Measurements from ENCODE around the gene SRGAP2.
A peak's percentile ranks its signal among the peaks of the same experiment; 100 is the strongest.
"Not testable (repeated sequence)": the region's sequence is repeated elsewhere in the genome, so short reads cannot be mapped to it uniquely, and the experiment has no call there.

SRGAP2 gene

DNA sequence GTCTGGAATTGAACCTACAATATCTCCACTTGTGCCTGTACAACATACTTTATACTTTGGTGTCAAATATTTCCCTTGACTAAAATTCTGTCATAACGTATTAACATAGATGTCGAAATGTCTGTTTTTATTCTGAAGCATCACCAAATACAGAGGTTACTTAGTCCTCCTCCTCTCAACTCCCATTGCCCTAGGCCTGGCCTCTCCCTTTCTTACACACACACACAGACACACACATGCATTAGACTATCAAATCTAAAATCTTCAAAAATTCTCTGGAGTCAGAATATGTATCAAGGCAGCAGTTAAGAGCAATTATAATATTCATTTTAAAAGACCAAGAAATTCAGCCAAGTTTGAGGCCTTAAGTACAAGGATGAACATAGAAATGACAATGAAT lies 8.2 kb upstream of the SRGAP2 start:
- H3K4me3 Mint-ChIP-seq, H3K9me3 Mint-ChIP-seq, CTCF ChIA-PET, DNase-seq, H3K27ac Mint-ChIP-seq, H3K27me3 Mint-ChIP-seq, H3K36me3 Mint-ChIP-seq, H3K4me1 Mint-ChIP-seq: not testable (repeated sequence)

DNA sequence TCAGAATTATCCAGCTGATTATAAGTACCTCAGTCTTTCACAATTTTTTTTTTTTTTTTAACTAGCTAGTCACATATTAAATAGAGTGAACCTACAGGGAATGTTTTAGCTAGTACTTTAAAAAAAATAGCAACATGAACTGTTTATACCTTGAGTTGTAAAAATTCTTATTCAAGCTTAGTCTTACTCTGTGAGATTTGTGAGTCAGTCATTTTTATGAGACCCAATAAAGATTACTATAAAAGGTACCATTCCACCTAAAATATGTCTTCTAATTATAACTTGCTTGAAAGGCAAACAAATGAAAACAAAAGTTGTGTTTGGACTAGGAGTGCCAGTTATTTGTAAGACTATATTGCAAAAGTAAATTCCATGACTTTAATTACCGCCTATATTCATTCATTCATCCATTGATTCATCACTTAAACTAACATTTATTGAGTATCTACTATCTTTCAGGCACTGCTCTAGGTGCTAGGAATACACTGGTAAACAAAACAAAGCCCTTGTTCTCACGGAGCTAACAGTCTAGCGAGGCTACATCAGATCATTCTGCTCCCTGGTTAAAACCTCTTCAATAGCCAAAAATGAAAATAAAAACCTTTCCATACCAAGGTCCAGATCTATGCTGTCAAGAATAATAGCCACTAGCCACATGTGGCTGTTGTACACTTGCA lies 6.5 kb upstream of the SRGAP2 start:
- H3K27ac Mint-ChIP-seq, H3K27me3 Mint-ChIP-seq, H3K36me3 Mint-ChIP-seq, CTCF ChIA-PET, H3K4me3 Mint-ChIP-seq, H3K4me1 Mint-ChIP-seq, H3K9me3 Mint-ChIP-seq, DNase-seq: not testable (repeated sequence)

DNA sequence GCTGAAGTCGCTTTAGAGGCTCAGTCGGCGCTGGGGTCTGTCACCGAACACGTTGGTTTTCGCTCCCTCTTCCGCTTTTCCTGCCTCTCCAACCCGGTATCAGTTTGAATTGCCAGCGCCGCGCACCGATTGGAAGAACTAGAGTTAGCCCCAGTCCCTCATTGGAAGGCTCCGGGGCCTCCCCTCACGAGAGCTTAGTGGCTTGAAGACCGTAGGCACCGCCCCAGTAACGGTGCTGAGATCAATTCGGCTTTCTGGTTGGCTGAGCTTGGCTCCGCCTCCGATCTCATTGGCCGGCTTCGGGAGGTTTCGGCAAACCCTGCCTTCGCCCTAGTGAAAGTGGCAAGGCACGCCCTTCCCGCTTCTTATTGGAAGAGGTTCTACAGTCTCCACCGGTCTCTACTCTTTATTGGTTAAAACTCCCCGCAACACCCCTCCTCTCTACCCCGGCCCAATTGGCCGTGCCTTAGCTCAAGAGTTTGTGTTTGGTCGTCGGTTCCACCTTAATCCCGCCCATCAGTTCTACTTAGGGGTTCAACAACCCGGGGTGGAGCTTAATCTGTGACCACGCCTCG lies 465 bp upstream of the SRGAP2 start, which contains the start of gene FAM72A:
FAM72A (minus strand) TSS at position 51 of the 575 bp plus-strand sequence. CDS start 814 bp downstream, outside the sequence.
- CTCF ChIA-PET, H3K9me3 Mint-ChIP-seq, H3K36me3 Mint-ChIP-seq, H3K27me3 Mint-ChIP-seq, H3K4me1 Mint-ChIP-seq: not testable (repeated sequence)
- H3K27ac Mint-ChIP-seq = peak within 1 kb of the TSS; percentile 76
- DNase-seq = peak; percentile 98
- H3K4me3 Mint-ChIP-seq = peak within 1 kb of the TSS; percentile 81

DNA sequence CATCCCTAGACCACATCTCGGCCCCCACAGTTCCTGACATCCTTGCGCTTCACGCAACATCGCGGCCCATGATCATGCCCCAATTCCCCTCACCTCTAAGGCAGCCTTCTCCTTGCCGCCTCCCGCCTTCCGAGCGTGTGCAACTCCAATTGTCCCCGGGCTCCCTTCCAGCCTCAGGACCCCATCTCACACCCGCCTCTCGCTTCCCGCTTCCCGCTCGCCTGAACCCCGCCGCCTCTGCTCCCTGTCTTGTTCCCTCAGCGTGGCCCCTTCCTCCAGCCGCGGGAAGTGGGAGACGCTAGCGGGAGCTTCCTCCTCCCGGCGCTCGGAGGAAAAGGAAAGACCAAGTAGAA lies 794 bp downstream of the SRGAP2 start:
- peak; percentile 20 for DNase-seq
- Mint-ChIP-seq H3K4me3 (peak overlapping the region; percentile 76), H3K27ac (peak overlapping the region; percentile 45)
- H3K9me3 Mint-ChIP-seq, H3K4me1 Mint-ChIP-seq, H3K27me3 Mint-ChIP-seq, H3K36me3 Mint-ChIP-seq, CTCF ChIA-PET: not testable (repeated sequence)

- H3K27ac Mint-ChIP-seq = peak overlapping the region; percentile 75
- peak; percentile 24 for DNase-seq
- H3K27me3 Mint-ChIP-seq, H3K36me3 Mint-ChIP-seq, CTCF ChIA-PET, H3K4me1 Mint-ChIP-seq, H3K9me3 Mint-ChIP-seq: not testable (repeated sequence)
- peak overlapping the region; percentile 85 for H3K4me3 Mint-ChIP-seq
Observed at GRCh38 chr1:206204871-206205270, 1.5 kb downstream of the SRGAP2 start.

DNA sequence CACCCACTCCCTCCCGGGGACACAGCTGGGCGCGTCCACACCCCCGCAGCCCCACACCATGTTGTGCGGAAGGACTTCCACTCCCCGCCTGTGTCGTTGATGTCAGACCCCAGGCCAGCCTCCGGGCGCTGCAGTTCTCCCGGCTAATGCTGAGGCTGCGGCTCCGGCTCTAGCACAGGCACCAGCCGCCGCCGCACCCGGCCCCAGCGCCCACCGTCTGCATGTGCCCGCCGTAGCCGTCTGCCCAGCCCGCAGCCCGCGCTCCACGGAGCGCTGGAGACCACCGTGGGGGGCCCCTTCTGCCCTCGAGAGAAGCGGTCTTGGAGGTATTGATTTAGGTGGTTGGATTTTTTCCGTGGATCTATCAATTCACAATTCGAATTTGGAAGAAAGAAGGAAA lies 2.2 kb downstream of the SRGAP2 start:
- H3K27ac Mint-ChIP-seq, H3K4me3 Mint-ChIP-seq, H3K4me1 Mint-ChIP-seq, CTCF ChIA-PET, H3K36me3 Mint-ChIP-seq, H3K27me3 Mint-ChIP-seq, H3K9me3 Mint-ChIP-seq: not testable (repeated sequence)
- DNase-seq = peak; percentile 22

DNA sequence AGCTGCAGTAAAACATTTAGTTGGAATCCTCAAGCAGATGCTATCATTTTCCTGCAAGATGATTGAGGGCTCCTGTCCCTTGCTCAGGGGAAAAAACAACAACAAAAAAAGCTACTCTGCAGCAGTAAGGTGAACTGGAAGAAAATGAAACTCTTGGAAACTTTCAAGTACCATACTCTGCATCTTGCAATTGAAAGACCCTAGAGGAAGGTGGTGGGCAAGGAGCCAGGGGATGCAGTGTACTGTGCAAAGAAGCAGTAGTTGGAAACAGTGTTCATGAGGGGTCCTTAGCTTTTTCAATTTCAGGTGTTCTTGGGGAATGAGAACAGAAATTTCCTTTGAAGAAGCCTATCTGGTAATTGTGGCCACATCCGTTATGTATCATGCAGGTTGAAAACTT lies 7.5 kb downstream of the SRGAP2 start:
- H3K27ac Mint-ChIP-seq, H3K4me3 Mint-ChIP-seq, DNase-seq, CTCF ChIA-PET, H3K36me3 Mint-ChIP-seq, H3K4me1 Mint-ChIP-seq, H3K9me3 Mint-ChIP-seq, H3K27me3 Mint-ChIP-seq: not testable (repeated sequence)

DNA sequence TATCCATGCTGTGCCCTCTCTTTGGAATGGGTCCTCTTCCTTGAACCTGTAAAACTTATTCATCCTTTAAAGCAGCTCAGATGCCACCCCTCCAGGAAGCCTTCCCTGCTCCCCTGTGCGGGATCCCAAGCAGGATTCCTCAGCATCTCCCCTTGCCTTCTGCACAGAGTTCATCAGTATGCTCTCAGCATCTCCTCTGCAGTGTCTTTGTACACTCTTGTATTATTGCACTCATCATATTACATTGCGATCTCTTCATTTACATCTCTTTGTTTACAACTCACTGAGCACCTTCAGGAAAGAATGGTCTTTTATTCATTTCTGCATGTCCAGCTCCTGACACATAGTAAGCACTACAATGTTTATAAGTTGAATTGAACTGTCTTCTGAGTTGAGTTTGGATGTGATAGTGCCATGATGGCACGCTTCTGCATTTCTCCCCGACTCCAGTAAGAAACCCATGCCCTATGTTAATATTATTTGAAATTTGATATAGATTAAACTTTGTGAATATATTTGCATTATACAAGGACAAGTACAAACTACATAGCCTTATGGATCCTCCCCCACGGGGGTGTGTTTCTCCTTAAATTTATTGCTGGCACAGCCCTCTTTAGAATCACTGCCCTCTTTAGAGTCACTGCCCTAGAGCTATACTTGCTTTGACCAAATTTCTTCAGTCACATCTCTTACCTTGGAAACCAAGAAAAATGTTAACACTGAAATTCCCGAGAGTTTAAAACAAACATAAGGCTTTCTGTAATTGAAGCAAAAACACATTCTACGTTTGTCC lies 12.5 kb downstream of the SRGAP2 start:
- H3K4me1 Mint-ChIP-seq, CTCF ChIA-PET, H3K36me3 Mint-ChIP-seq, H3K27ac Mint-ChIP-seq, DNase-seq, H3K27me3 Mint-ChIP-seq, H3K4me3 Mint-ChIP-seq, H3K9me3 Mint-ChIP-seq: not testable (repeated sequence)

DNA sequence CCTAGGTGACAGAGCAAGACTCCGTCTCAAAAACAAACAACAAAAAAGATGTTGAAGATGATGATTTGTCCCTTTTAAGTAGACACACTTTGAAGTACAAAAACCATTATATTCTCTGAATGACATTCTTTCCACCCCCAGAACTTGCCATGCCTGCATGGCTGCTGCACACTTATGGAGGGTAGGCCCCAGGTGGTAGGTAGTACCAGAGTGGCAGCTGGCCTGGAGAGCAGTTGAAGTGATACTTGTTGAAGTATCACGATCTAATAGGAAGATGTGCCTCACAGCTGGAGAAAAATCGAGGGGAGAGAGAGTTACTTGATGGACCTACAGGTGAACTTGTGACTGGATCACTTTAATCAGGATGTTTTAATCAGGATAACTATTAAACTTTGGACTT lies 14.9 kb downstream of the SRGAP2 start:
- not testable (repeated sequence) for H3K9me3 Mint-ChIP-seq

GRCh38 chr1:206218765-206219164 lies 15.4 kb downstream of the SRGAP2 start:
- H3K27me3 Mint-ChIP-seq, H3K4me1 Mint-ChIP-seq, DNase-seq, H3K4me3 Mint-ChIP-seq, H3K27ac Mint-ChIP-seq, H3K9me3 Mint-ChIP-seq, CTCF ChIA-PET, H3K36me3 Mint-ChIP-seq: not testable (repeated sequence)

More for the DNA sequence above, 14.9 kb downstream of the SRGAP2 start:
- H3K4me3 Mint-ChIP-seq, H3K4me1 Mint-ChIP-seq, DNase-seq, H3K36me3 Mint-ChIP-seq, H3K27me3 Mint-ChIP-seq, H3K27ac Mint-ChIP-seq, CTCF ChIA-PET: not testable (repeated sequence)

- H3K4me1 Mint-ChIP-seq, H3K36me3 Mint-ChIP-seq, H3K27me3 Mint-ChIP-seq, CTCF ChIA-PET, H3K27ac Mint-ChIP-seq, H3K9me3 Mint-ChIP-seq, H3K4me3 Mint-ChIP-seq, DNase-seq: not testable (repeated sequence)
Observed at GRCh38 chr1:206219514-206220331, 16.4 kb downstream of the SRGAP2 start.

- H3K9me3 Mint-ChIP-seq, H3K36me3 Mint-ChIP-seq, H3K27me3 Mint-ChIP-seq, CTCF ChIA-PET, H3K27ac Mint-ChIP-seq, H3K4me3 Mint-ChIP-seq, H3K4me1 Mint-ChIP-seq: not testable (repeated sequence)
- DNase-seq = peak; percentile 21
Observed at GRCh38 chr1:206220332-206221000, 17.1 kb downstream of the SRGAP2 start.

- DNase-seq, H3K27me3 Mint-ChIP-seq, CTCF ChIA-PET, H3K4me3 Mint-ChIP-seq, H3K9me3 Mint-ChIP-seq, H3K4me1 Mint-ChIP-seq, H3K36me3 Mint-ChIP-seq, H3K27ac Mint-ChIP-seq: not testable (repeated sequence)
Observed at GRCh38 chr1:206221585-206221984, 18.2 kb downstream of the SRGAP2 start.

DNA sequence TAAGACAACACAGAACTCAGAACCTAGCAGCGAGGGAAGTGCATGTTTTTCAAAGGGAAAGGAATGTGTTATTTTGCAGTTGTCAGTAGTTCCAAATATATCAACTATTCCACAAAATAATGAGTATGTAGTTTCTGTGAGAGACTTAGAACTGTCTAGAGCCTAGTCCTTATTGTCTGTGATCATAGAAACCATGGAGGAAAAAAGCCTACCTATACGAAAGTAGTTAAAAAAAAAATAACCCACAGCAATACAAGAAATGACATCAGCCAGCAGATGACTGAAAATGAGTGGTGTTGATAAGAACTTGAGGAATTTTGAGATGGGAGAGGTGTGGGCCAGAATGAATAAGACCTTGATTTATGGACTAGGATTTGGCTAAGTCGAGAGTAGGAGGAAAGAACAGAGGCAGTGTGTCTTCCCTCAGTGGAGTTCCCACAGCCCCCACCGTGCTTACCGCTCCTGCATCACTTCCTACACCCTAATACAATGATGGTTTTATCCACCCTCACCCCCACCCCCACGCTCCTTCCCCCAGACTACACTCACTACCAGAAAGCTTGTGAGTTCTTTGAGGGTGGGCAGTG lies 20.9 kb downstream of the SRGAP2 start:
- DNase-seq, H3K36me3 Mint-ChIP-seq, H3K9me3 Mint-ChIP-seq, CTCF ChIA-PET, H3K27ac Mint-ChIP-seq, H3K4me1 Mint-ChIP-seq, H3K4me3 Mint-ChIP-seq, H3K27me3 Mint-ChIP-seq: not testable (repeated sequence)

All from activated naive CD4-positive, alpha-beta T cell treated with anti-CD3 and anti-CD28 coated beads, Interleukin-2, amount 10 ng/mL, durations not matched to agents 7 days and 5 days (primary cell).